Measurements from ENCODE around the gene CORO2A. TPM values are rescaled to one million over a fixed set of nuclear protein-coding genes. Genes with fewer than 3 reads are reported as not detected.

CORO2A gene
- total and polyA plus RNA-seq, 2 of the 4 experiments (the other 2 are of a cell fraction): 1.9 to 2.2 TPM

DNA sequence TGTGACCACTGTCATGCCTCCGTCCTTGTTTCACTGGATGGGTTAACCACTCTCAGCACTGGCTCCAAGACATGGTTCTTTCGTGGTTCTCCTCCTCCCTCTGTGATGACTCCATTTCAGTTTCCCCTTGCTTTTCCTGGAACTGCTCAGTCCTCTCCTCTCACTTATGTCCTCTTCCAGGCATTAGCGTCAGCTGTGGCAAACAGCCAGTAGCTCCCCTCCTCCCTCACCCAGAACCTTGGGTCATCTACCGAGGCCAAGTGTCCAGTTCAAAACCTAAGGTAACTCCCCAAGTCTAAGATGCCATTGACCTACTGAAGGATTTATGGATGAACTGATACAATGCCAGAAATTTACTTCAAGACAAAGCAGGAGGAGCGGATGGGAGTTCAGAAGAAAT is 9.8 kb upstream of the CORO2A start:
- no peak overlapping the region; the same call in 1 of the 2 replicates for H3K4ac ChIP-seq (ENCODE audit: low read depth, low read length)
- H3K18ac ChIP-seq (ENCODE audit: low read depth, low read length): no peak overlapping the region
- BruUV-seq (replicated peaks): no TSS peak
- no peak overlapping the region for H2BK5ac ChIP-seq (ENCODE audit: low read depth, low read length, poor library complexity, severe bottlenecking)
- H3K79me1 ChIP-seq (ENCODE audit: low read depth in 1 of 2, low read length in 2 of 2): peaks cover 4 to 6% of the 10 kb centered on the region in 2 experiments; a peak in 1 of 4 replicates
- no peak overlapping the region for H2AFZ ChIP-seq (replicated peaks; ENCODE audit: low read length, poor library complexity)
- H3K56ac ChIP-seq (ENCODE audit: extremely low read depth, insufficient read depth, low read length): no peak overlapping the region
- H3K4me2 ChIP-seq (ENCODE audit: low read depth, low read length): no peak overlapping the region
- no peak overlapping the region for H3K27ac ChIP-seq (ENCODE audit: insufficient read depth, low read length)
- CTCF ChIA-PET: interaction anchor here (0.6 kb wide), 1 partner anchor 250 kb away, joined by 5 read pairs; no protein-coding TSS in a partner anchor
- no peak overlapping the region for H4K5ac ChIP-seq (ENCODE audit: low read depth, low read length)
- no peak overlapping the region for H2AK5ac ChIP-seq (ENCODE audit: low read depth, low read length)
- no peak overlapping the region for H2AK9ac ChIP-seq (replicated peaks; ENCODE audit: low read depth, low read length, poor library complexity)
- no peak overlapping the region for H3K14ac ChIP-seq (replicated peaks; ENCODE audit: low read depth, low read length)
- no peak overlapping the region for H4K8ac ChIP-seq (ENCODE audit: low read depth in 2 of 2, low read length in 2 of 2)
- in situ Hi-C loops (cut with MboI; ENCODE audit: low sequenced_read_pairs) (no loop called here), intact Hi-C loops (cut with micrococcal nuclease) (no loop called here), dilution Hi-C loops (cut with HindIII; ENCODE audit: low sequenced_read_pairs, unreplicated experiment) (no loop called here)
- H3K4me3 ChIP-seq (ENCODE audit: insufficient read depth, low read depth, low read length): no peak overlapping the region
- no peak overlapping the region for H3K23ac ChIP-seq (ENCODE audit: low read depth, low read length)
- POLR2A ChIA-PET (ENCODE audit: unreplicated experiment): no interaction called here
- H3K27me3 ChIP-seq (ENCODE audit: control insufficient read depth, insufficient read depth, low read length): no peaks in the 10 kb centered on the region
- no peak for DNase-seq
- peaks cover 16% of the 10 kb centered on the region for H3K36me3 ChIP-seq (ENCODE audit: control insufficient read depth, insufficient read depth, low read length)
- no peak overlapping the region for H2BK20ac ChIP-seq (ENCODE audit: low read depth, low read length)
- no peak overlapping the region for H4K91ac ChIP-seq (ENCODE audit: insufficient read depth, low read depth, low read length)
- WGBS, 2 experiments (ENCODE audit: extremely low coverage in 2 of 2, insufficient read length in 1 of 2): no CpG with 5 or more reads among the region's 5 CpGs
- no peak overlapping the region for H2BK15ac ChIP-seq (ENCODE audit: low read depth, low read length)
- ATAC-seq (ENCODE audit: low read depth): no peak
- no peak for TF ChIP-seq RAD21 (IDR thresholded peaks at IDR 0.05; ENCODE audit: low read length)
- no peaks in the 10 kb centered on the region for H3K9me1 ChIP-seq (ENCODE audit: insufficient read depth, low read length)
- H3K4me1 ChIP-seq (ENCODE audit: control insufficient read depth, insufficient read depth, low read length): no peaks in the 10 kb centered on the region
- no peak overlapping the region for H2BK120ac ChIP-seq (ENCODE audit: low read depth, low read length)
- H3K9ac ChIP-seq (ENCODE audit: low read depth, low read length): no peak overlapping the region
- no peaks in the 10 kb centered on the region for H4K20me1 ChIP-seq (ENCODE audit: insufficient read depth, low read length)
- H3K9me3 ChIP-seq (ENCODE audit: control insufficient read depth, insufficient read depth, low read length): no peaks in the 10 kb centered on the region

Data from IMR-90 (cell line).